Suprapubic skin (tissue), 4 donors: ENCODE results near the gene PPP1R2. TPM values are rescaled to one million over a fixed set of nuclear protein-coding genes. Genes with fewer than 3 reads are reported as not detected.
"Not testable (repeated sequence)": the region's sequence is repeated elsewhere in the genome, so short reads cannot be mapped to it uniquely, and the experiment has no call there.

Source experiments
- DNase-seq, 2 donors: peaks; one replicate each; pipeline ENCODE4 v3.0.0-alpha.2; 2019; ENCODE audit warnings: low spot score in 2 of 2
- H3K27ac ChIP-seq: fragments of 200-600 bp; sonication (generic); one replicate; pipeline ENCODE4 v1.5.1; 2019
- H3K27me3 ChIP-seq: fragments of 200-600 bp; sonication (generic); one replicate; pipeline ENCODE4 v1.5.1; 2019
- H3K36me3 ChIP-seq: fragments of 200-600 bp; sonication (generic); one replicate; pipeline ENCODE4 v1.5.1; 2019
- H3K4me1 ChIP-seq: fragments of 200-600 bp; sonication (generic); one replicate; pipeline ENCODE4 v1.5.1; 2019
- H3K4me3 ChIP-seq: fragments of 200-600 bp; sonication (generic); one replicate; pipeline ENCODE4 v1.5.1; 2019; ENCODE audit warnings: mild to moderate bottlenecking
- H3K9me3 ChIP-seq: fragments of 200-600 bp; sonication (generic); one replicate; pipeline ENCODE4 v1.5.1; 2019
- EP300 ChIP-seq: sonication (generic); formaldehyde crosslinking; IDR thresholded peaks from one replicate; pipeline ENCODE4 v1.6.1; 2017; ENCODE audit warnings: antibody characterized with exemption
- POLR2A ChIP-seq, 2 donors: fragments of 450-650 bp; IDR thresholded peaks; one replicate each; pipeline ENCODE4 v1.6.1; 2017; ENCODE audit warnings: antibody characterized with exemption in 2 of 2, mild to moderate bottlenecking in 2 of 2, moderate library complexity in 2 of 2
- POLR2AphosphoS5 ChIP-seq, 3 donors: sonication (generic); formaldehyde crosslinking; IDR thresholded peaks; one replicate each; pipeline ENCODE4 v1.6.1; 2017; ENCODE audit warnings: antibody characterized with exemption in 3 of 3
- WGBS: methylation state at CpG from one replicate; pipeline ENCODE4 v1.1.5; 2018; 5-methylcytosine and 5-hydroxymethylcytosine counted together
- total RNA-seq, 4 donors: library from RNA; depleted of rRNA; stranded (reverse); fragments of >200 nt; gene quantifications; one replicate each; pipeline ENCODE4 v1.1.0, GENCODE V29; 2016
- TF ChIP-seq, protein P1 (sequence below), 2 donors: fragments of 200-600 bp in 1 of 2; fragments of 450-650 bp in 1 of 2; sonication (generic) in 1 of 2; IDR thresholded peaks; one replicate each; pipeline ENCODE4 v1.5.1; 2016 to 2019; ENCODE audit warnings: antibody characterized with exemption in 2 of 2, mild to moderate bottlenecking in 1 of 2, moderate library complexity in 1 of 2

PPP1R2 gene
- total RNA-seq, 4 donors from 2014 or later, result 61.7 to 96.0 (median 71.4) TPM

DNA sequence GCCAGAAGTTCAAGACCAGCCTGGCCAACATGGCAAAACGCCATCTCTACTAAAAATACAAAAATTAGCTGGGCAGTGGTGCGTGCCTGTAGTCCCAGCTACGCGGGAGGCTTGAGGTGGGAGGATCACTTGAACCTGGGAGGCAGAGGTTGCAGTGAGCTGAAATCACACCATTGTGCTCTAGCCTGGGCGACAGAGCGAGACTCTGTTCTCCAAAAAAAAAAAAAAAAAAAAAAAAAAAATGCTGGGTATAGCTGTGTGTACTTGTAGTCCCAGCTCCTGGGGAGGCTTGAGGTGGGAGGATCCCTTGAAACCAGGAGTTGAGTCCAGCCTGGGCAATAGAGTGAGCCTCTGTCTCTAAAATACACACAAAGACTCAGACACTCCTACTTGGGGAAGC lies 32.0 kb downstream of the PPP1R2 start:
- TF ChIP-seq EP300, result no peak
- TF ChIP-seq POLR2AphosphoS5 (IDR thresholded peaks at IDR 0.05), result no peak
- TF ChIP-seq, protein P1, sequence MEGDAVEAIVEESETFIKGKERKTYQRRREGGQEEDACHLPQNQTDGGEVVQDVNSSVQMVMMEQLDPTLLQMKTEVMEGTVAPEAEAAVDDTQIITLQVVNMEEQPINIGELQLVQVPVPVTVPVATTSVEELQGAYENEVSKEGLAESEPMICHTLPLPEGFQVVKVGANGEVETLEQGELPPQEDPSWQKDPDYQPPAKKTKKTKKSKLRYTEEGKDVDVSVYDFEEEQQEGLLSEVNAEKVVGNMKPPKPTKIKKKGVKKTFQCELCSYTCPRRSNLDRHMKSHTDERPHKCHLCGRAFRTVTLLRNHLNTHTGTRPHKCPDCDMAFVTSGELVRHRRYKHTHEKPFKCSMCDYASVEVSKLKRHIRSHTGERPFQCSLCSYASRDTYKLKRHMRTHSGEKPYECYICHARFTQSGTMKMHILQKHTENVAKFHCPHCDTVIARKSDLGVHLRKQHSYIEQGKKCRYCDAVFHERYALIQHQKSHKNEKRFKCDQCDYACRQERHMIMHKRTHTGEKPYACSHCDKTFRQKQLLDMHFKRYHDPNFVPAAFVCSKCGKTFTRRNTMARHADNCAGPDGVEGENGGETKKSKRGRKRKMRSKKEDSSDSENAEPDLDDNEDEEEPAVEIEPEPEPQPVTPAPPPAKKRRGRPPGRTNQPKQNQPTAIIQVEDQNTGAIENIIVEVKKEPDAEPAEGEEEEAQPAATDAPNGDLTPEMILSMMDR (IDR thresholded peaks at IDR 0.05), result no peak
- TF ChIP-seq POLR2A (IDR thresholded peaks at IDR 0.05), result no peak
- H3K4me1 ChIP-seq, result no peaks in the 10 kb centered on the region
- no peak overlapping the region for H3K4me3 ChIP-seq
- H3K27me3 ChIP-seq, result no peaks in the 10 kb centered on the region
- DNase-seq, result no peak
- peaks cover 26% of the 10 kb centered on the region for H3K36me3 ChIP-seq
- H3K27ac ChIP-seq, result no peak overlapping the region
- WGBS, result 96% methylated on average over 6 of the region's 6 CpGs
- H3K9me3 ChIP-seq, result no peaks in the 10 kb centered on the region

DNA sequence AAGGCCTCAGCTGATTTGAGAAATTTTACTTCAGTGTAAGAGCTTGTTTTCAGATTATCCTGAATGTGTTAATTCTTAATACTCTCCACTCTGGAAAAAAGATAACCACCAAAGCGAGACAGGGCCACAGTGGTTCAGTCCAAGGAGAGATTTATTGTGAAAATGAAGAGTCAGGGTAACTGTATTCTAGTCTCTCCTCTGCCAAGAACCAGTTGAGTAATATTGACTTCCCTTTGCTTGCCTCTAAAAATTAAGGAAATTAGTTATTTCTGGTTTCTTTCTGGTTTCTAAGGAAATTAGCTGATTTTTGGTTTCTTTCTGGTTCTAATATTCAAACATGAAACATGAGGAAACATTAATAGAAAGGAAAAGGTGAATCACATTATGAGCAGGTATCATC lies 34.9 kb downstream of the PPP1R2 start:
- H3K9me3 ChIP-seq, result no peaks in the 10 kb centered on the region
- H3K36me3 ChIP-seq, result peaks cover 10% of the 10 kb centered on the region
- H3K27me3 ChIP-seq, result no peaks in the 10 kb centered on the region
- H3K4me3 ChIP-seq, result no peak overlapping the region
- TF ChIP-seq EP300, result no peak
- TF ChIP-seq POLR2AphosphoS5 (IDR thresholded peaks at IDR 0.05), result no peak
- TF ChIP-seq, protein P1 (IDR thresholded peaks at IDR 0.05), result no peak
- TF ChIP-seq POLR2A (IDR thresholded peaks at IDR 0.05), result no peak
- 85% methylated on average over 1 of the region's 1 CpG for WGBS
- no peak for DNase-seq
- no peaks in the 10 kb centered on the region for H3K4me1 ChIP-seq
- no peak overlapping the region for H3K27ac ChIP-seq

DNA sequence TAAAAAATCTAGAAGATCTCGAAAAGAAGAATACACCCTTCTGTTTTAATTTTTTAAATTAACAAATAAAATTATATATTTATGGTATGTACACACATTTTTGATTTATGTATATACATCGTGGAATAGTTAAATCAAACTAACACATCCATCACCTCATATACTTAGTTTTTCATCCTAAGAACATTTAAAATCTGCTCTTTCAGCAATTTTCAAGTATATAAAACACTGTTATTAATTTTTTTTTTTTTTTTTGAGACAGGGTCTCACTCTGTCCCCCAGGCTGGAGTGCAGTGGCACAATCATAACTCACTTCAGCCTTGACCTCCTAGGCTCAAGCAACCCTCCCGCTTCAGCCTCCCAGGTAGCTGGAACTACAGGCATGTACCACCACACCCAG lies 67.5 kb downstream of the PPP1R2 start:
- H3K27me3 ChIP-seq, result no peaks in the 10 kb centered on the region
- TF ChIP-seq POLR2AphosphoS5 (IDR thresholded peaks at IDR 0.05), result no peak
- TF ChIP-seq, protein P1 (IDR thresholded peaks at IDR 0.05), result no peak
- TF ChIP-seq POLR2A (IDR thresholded peaks at IDR 0.05), result no peak
- TF ChIP-seq EP300, result no peak
- H3K27ac ChIP-seq, result no peak overlapping the region
- no peaks in the 10 kb centered on the region for H3K4me1 ChIP-seq
- 88% methylated on average over 3 of the region's 3 CpGs for WGBS
- H3K4me3 ChIP-seq, result no peak overlapping the region
- H3K9me3 ChIP-seq, result no peaks in the 10 kb centered on the region
- DNase-seq, result no peak
- H3K36me3 ChIP-seq, result no peaks in the 10 kb centered on the region

DNA sequence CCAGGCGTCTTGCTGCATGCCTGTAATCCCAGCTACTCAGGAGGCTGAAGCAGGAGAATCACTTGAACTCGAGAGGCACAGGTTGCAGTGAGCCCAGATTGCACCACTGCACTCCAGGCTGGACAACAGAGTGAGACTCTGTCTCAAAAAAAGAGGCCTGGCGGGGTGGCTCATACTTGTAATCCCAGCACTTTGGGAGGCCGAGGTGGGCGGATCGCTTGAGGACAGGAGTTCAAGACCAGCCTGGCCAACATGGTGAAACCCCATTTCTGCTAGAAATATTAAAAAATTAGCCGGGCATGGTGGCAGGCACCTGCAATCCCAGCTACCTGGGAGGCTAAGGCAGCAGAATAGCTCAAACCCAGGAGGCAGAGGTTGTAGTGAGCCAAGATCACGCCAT lies 68.0 kb downstream of the PPP1R2 start:
- WGBS, result 86% methylated on average over 8 of the region's 8 CpGs
- DNase-seq, result not testable (repeated sequence)

DNA sequence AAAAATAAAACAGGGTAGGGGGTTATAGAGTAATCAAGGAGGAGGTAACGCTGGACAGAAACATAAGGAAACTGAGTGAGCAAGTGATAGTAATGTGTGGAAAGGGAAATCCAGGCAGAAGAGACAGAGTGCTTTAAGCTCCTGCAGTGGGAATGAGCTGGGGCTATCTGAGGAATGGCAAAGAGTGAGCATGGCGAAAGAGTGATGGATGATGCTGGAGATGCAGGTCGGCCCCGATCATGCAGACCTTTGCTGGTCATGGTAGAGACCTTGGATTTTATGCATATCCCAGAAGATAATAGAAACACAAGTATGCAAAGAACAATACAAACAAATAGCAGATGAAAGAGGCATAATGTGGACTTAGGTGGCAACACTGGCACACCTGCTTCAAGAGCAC lies 74.3 kb downstream of the PPP1R2 start:
- H3K4me3 ChIP-seq, result no peak overlapping the region
- H3K27me3 ChIP-seq, result no peaks in the 10 kb centered on the region
- no peak overlapping the region for H3K27ac ChIP-seq
- WGBS, result 89% methylated on average over 4 of the region's 4 CpGs
- no peaks in the 10 kb centered on the region for H3K4me1 ChIP-seq
- DNase-seq, result no peak
- no peaks in the 10 kb centered on the region for H3K9me3 ChIP-seq
- TF ChIP-seq POLR2A (IDR thresholded peaks at IDR 0.05), result no peak
- TF ChIP-seq EP300, result no peak
- TF ChIP-seq POLR2AphosphoS5 (IDR thresholded peaks at IDR 0.05), result no peak
- TF ChIP-seq, protein P1 (IDR thresholded peaks at IDR 0.05), result no peak
- no peaks in the 10 kb centered on the region for H3K36me3 ChIP-seq

More for the DNA sequence above, 68.0 kb downstream of the PPP1R2 start:
- not testable (repeated sequence) for H3K4me1 ChIP-seq, H3K27ac ChIP-seq, H3K36me3 ChIP-seq, H3K4me3 ChIP-seq, H3K9me3 ChIP-seq, H3K27me3 ChIP-seq

DNA sequence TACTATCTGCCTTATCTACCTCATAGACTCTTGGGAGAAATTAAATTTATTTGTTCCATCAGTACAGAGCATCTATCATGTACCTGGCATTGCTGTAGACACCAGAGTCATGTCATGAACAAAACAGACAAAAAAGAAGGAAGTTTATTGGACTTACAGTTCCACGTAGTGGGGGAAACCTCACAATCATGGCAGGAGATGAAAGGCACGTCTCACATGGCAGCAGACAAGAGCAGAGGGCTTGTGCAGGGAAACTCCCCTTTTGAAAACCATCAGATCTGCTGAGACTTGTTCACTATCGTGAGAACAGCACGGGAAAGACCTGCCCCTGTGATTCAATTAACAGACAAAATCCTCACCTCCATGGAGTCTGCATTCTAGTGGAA lies 74.7 kb downstream of the PPP1R2 start:
- Histone ChIP-seq H3K9me3 (no peaks in the 10 kb centered on the region), H3K27me3 (no peaks in the 10 kb centered on the region), H3K36me3 (no peaks in the 10 kb centered on the region), H3K27ac (no peak overlapping the region), H3K4me1 (no peaks in the 10 kb centered on the region), H3K4me3 (no peak overlapping the region)
- no peak for DNase-seq
- TF ChIP-seq, protein P1 (IDR thresholded peaks at IDR 0.05), result no peak
- TF ChIP-seq EP300 (no peak), POLR2AphosphoS5 (IDR thresholded peaks at IDR 0.05) (no peak), POLR2A (IDR thresholded peaks at IDR 0.05) (no peak)
- 42% methylated on average over 4 of the region's 4 CpGs for WGBS
